K562 (cell line): ENCODE data around the gene HNRNPF. TPM values are rescaled to one million over a fixed set of nuclear protein-coding genes. Genes with fewer than 3 reads are reported as not detected.

Experiments
- ATAC-seq: fragments of 200-7000 bp; cut with Tn5 transposase; 3 replicates; pipeline ENCODE4 v1.9.1; 2020; ENCODE audit warnings: moderate library complexity
- BruUV-seq: library from RNA; stranded (reverse); fragments of 400-500 nt; replicated peaks from 2 replicates; lab custom pipeline; 2021; lab: Mats Ljungman, UMichigan
- CTCF ChIA-PET: fragments of 300-600 bp; formaldehyde crosslinking; extraction: SDS; loops from one replicate; lab custom pipeline; 2021; ENCODE audit warnings: low intra/inter-chr PET ratio; lab: Yijun Ruan, JAX
- POLR2A ChIA-PET: fragments of 300-600, 350-650 bp; sonication (Branson Sonifier 250); formaldehyde crosslinking; extraction: SDS; loops from one replicate; lab custom pipeline; 2021; ENCODE audit warnings: antibody characterized with exemption, inconsistent platforms; lab: Yijun Ruan, JAX
- DNase-seq, 4 experiments: peaks; one replicate each; pipeline versions ENCODE4 v3.0.0 to v3.0.0-alpha.2; 2011 to 2018; ENCODE audit warnings: low spot score in 3 of 4, mixed read lengths in 3 of 4; ENCODE audit errors: extremely low read depth in 1 of 4
- FAIRE-seq: peaks from 2 replicates; lab custom pipeline; 2011; peaks lifted over from hg19 to GRCh38; lab: Jason Lieb, UNC
- H2AFZ ChIP-seq: 2 replicates; pipeline ENCODE4 v1.6.0; 2011; ENCODE audit warnings: low read depth, low read length, control low read depth, inconsistent platforms
- H3K27ac ChIP-seq: fragments of 200-600 bp; 3 replicates; pipeline ENCODE4 v1.8.0; 2011; ENCODE audit warnings: low read depth, mild to moderate bottlenecking, control low read depth, inconsistent platforms, low read length, moderate library complexity, mixed read lengths; ENCODE audit errors: extremely low read depth
- H3K27me3 ChIP-seq, 2 experiments: fragments of 300-600 bp in 1 of 2; 2 replicates in 1 of 2; 3 replicates in 1 of 2; pipeline versions ENCODE4 v1.6.0 to v1.8.0; 2011; ENCODE audit warnings: inconsistent platforms in 2 of 2, low read length in 2 of 2, mild to moderate bottlenecking in 1 of 2, mixed read lengths in 1 of 2, moderate library complexity in 1 of 2; ENCODE audit not compliant: control insufficient read depth in 2 of 2, insufficient read depth in 2 of 2
- H3K36me3 ChIP-seq: fragments of 300-600 bp; 3 replicates; pipeline ENCODE4 v1.8.0; 2011; ENCODE audit warnings: mild to moderate bottlenecking, low read length, inconsistent platforms; ENCODE audit not compliant: control insufficient read depth, insufficient read depth
- H3K4me1 ChIP-seq, 2 experiments: fragments of 200-600 bp in 1 of 2; replicated peaks in 1 of 2; 2 replicates in 1 of 2; 3 replicates in 1 of 2; pipeline versions ENCODE4 v1.5.1 to v1.8.0; 2011; ENCODE audit warnings: inconsistent platforms in 2 of 2, low read length in 2 of 2, mild to moderate bottlenecking in 1 of 2, mixed read lengths in 1 of 2, moderate library complexity in 1 of 2; ENCODE audit not compliant: control insufficient read depth in 2 of 2, insufficient read depth in 2 of 2
- H3K4me2 ChIP-seq: 2 replicates; pipeline ENCODE4 v1.6.1; 2011; ENCODE audit warnings: low read length, control low read depth, inconsistent platforms, mixed read lengths; ENCODE audit not compliant: insufficient read depth
- H3K4me3 ChIP-seq: fragments of 200-600 bp; sonication (generic), shearing (Covaris generic); 2 replicates; pipeline ENCODE4 v1.5.1; 2016; ENCODE audit warnings: control low read depth, inconsistent platforms
- H3K79me2 ChIP-seq: fragments of 200-600 bp; 3 replicates; pipeline ENCODE4 v1.8.0; 2011; ENCODE audit warnings: low read length, inconsistent platforms; ENCODE audit not compliant: control insufficient read depth, insufficient read depth
- H3K9ac ChIP-seq, 2 experiments: 2 replicates each; pipeline versions ENCODE4 v1.6.0 to v1.6.1; 2011; ENCODE audit warnings: low read depth in 2 of 2, low read length in 2 of 2, control low read depth in 1 of 2, inconsistent platforms in 1 of 2, mild to moderate bottlenecking in 1 of 2, mixed read lengths in 1 of 2; ENCODE audit not compliant: insufficient read depth in 1 of 2
- H3K9me1 ChIP-seq: one replicate; pipeline ENCODE4 v1.6.0; 2011; ENCODE audit warnings: inconsistent platforms, mild to moderate bottlenecking, low read length, moderate library complexity; ENCODE audit not compliant: control insufficient read depth, insufficient read depth
- H3K9me3 ChIP-seq: replicated peaks from 2 replicates; pipeline ENCODE4 v1.5.1; 2011; ENCODE audit warnings: low read depth, low read length, inconsistent platforms; ENCODE audit not compliant: control insufficient read depth, insufficient read depth
- H4K20me1 ChIP-seq: replicated peaks from 2 replicates; pipeline ENCODE4 v1.6.1; 2011; ENCODE audit warnings: low read length, inconsistent platforms, mixed read lengths; ENCODE audit not compliant: control insufficient read depth, insufficient read depth
- EGR1 ChIP-seq: fragments of 450-650 bp; conservative IDR thresholded peaks from 2 replicates; pipeline ENCODE4 v1.6.1; 2017; ENCODE audit warnings: mild to moderate bottlenecking
- FOXJ3 ChIP-seq: sonication (generic); formaldehyde crosslinking; IDR thresholded peaks from 2 replicates; pipeline ENCODE4 v1.4.0; 2020; ENCODE audit warnings: mild to moderate bottlenecking, missing genetic modification reagents
- LARP7 ChIP-seq: fragments of 450-650 bp; IDR thresholded peaks from 2 replicates; pipeline ENCODE4 v1.6.1; 2016
- MXD1 ChIP-seq: fragments of 250-450 bp; sonication (Bioruptor Pico); IDR thresholded peaks from 2 replicates; pipeline ENCODE4 v1.8.0; 2021; ENCODE audit warnings: borderline replicate concordance, mild to moderate bottlenecking, moderate library complexity; ENCODE audit not compliant: poor library complexity, severe bottlenecking
- MYNN ChIP-seq, 2 experiments: sonication (generic); formaldehyde crosslinking in 1 of 2; IDR thresholded peaks; 2 replicates each; pipeline versions ENCODE4 v1.5.0 to v1.6.1; 2016 to 2020; ENCODE audit warnings: antibody characterized with exemption in 1 of 2, missing genetic modification reagents in 1 of 2
- ZC3H8 ChIP-seq: fragments of 450-650 bp; IDR thresholded peaks from 2 replicates; pipeline ENCODE4 v1.6.1; 2017
- ZNF280B ChIP-seq: fragments of 250-450 bp; sonication (Bioruptor Pico); IDR thresholded peaks from 2 replicates; pipeline ENCODE4 v1.5.1; 2021; ENCODE audit warnings: mild to moderate bottlenecking
- ZNF609 ChIP-seq: sonication (generic); formaldehyde crosslinking; IDR thresholded peaks from 2 replicates; pipeline ENCODE4 v1.8.1; 2023; ENCODE audit warnings: missing genetic modification reagents, mild to moderate bottlenecking, borderline replicate concordance
- ZNF830 ChIP-seq: fragments of 250-450 bp; sonication (Bioruptor Pico); IDR thresholded peaks from 2 replicates; pipeline ENCODE4 v1.5.0; 2021; ENCODE audit warnings: mild to moderate bottlenecking
- WGBS: fragments of 100-300 bp; shearing (Covaris generic); methylation state at CpG from one replicate; pipeline ENCODE4 v1.1.6; 2016; ENCODE audit warnings: low coverage, mixed read lengths; ENCODE audit not compliant: insufficient coverage; ENCODE audit errors: missing lambda C conversion rate; 5-methylcytosine and 5-hydroxymethylcytosine counted together
- in situ Hi-C: fragments of 300-500 bp; cut with MboI; formaldehyde crosslinking; loops from 4 replicates; pipeline ENCODE4 v1.15.0; 2018; ENCODE audit warnings: inconsistent platforms, mixed read lengths
- intact Hi-C: fragments of 100-400 bp; cut with micrococcal nuclease; formaldehyde crosslinking; loops from 2 replicates; pipeline ENCODE4 v1.14.2; 2022
- polyA plus RNA-seq, 8 experiments: library from polyadenylated mRNA; depleted of rRNA in 4 of 8; stranded (reverse) in 5 of 8; unstranded in 3 of 8; fragments of >200 nt; fragmentation: Nextera tagmentation in 2 of 8; fragmentation: Illumina TruSeq in 1 of 8; extraction: Ambion mirVana in 2 of 8; extraction: Trizol in 1 of 8; gene quantifications; 2 replicates each; pipeline versions ENCODE4 v1.2.1 to v1.2.3, GENCODE V29; 2011 to 2014; ENCODE audit warnings: inconsistent platforms in 1 of 8, missing spikeins in 1 of 8
- total RNA-seq, 7 experiments: library from RNA; depleted of rRNA in 6 of 7; stranded (reverse); fragments of >200 nt in 6 of 7; fragmentation: Illumina TruSeq in 2 of 7; extraction: Trizol in 2 of 7; gene quantifications; 2 replicates each; pipeline versions ENCODE4 v1.2.1 to v1.2.3, GENCODE V29; 2011 to 2021; ENCODE audit warnings: low replicate concordance in 1 of 7
- TF ChIP-seq, protein P1 (sequence below): fragments of 450-650 bp; formaldehyde crosslinking; IDR thresholded peaks from 2 replicates; pipeline ENCODE4 v1.4.0; 2020; ENCODE audit warnings: mild to moderate bottlenecking, moderate library complexity
- TF ChIP-seq, protein P2 (sequence below): fragments of 250-450 bp; sonication (Bioruptor Pico); IDR thresholded peaks from 2 replicates; pipeline ENCODE4 v1.9.0; 2021; ENCODE audit warnings: mild to moderate bottlenecking, inconsistent platforms

HNRNPF gene
- total and polyA plus RNA-seq, 9 of the 15 experiments (the other 6 are each of a cell fraction or from before 2014, with no cell fraction given) = 192 to 489 (median 416) TPM

DNA sequence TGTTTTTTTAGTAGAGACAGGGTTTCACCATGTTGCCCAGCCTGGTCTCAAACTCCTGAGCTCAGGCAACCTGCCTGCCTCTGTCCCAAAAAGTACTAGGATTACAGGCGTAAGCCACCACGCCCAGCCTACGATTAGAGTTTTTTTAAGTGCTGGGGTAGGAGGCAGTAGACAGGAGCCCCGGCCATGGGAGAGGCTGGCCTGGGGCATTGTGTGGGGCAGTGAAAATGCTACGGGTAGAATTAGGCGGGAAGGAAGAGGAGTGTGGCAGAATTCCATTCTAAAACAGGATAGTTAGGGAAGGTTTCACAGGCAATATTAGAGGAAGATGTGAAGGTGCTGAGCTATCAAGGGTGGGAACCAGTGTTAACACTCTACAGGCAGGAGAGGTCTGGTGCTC lies 68.9 kb downstream of the HNRNPF start:
- H3K9ac ChIP-seq = no peak overlapping the region
- no peak for FAIRE-seq
- POLR2A ChIA-PET = interaction anchor here (0.5 to 1.0 kb wide), 2 partner anchors 17 to 47 kb away, joined by 3 to 4 read pairs; no protein-coding TSS in a partner anchor
- TF ChIP-seq ZC3H8 (no peak), MYNN (IDR thresholded peaks at IDR 0.05) (no peak), MYNN (CRISPR knock-in tag; IDR thresholded peaks at IDR 0.05) (no peak), MXD1 (CRISPR knock-in tag) (no peak), FOXJ3 (CRISPR knock-in tag) (no peak), LARP7 (no peak), ZNF609 (CRISPR knock-in tag) (no peak), ZNF830 (no peak), EGR1 (no peak), ZNF280B (CRISPR knock-in tag) (no peak)
- TF ChIP-seq, protein P1, sequence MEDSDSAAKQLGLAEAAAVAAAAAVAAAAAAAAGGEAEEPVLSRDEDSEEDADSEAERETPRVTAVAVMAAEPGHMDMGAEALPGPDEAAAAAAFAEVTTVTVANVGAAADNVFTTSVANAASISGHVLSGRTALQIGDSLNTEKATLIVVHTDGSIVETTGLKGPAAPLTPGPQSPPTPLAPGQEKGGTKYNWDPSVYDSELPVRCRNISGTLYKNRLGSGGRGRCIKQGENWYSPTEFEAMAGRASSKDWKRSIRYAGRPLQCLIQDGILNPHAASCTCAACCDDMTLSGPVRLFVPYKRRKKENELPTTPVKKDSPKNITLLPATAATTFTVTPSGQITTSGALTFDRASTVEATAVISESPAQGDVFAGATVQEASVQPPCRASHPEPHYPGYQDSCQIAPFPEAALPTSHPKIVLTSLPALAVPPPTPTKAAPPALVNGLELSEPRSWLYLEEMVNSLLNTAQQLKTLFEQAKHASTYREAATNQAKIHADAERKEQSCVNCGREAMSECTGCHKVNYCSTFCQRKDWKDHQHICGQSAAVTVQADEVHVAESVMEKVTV = no peak
- TF ChIP-seq, protein P2, sequence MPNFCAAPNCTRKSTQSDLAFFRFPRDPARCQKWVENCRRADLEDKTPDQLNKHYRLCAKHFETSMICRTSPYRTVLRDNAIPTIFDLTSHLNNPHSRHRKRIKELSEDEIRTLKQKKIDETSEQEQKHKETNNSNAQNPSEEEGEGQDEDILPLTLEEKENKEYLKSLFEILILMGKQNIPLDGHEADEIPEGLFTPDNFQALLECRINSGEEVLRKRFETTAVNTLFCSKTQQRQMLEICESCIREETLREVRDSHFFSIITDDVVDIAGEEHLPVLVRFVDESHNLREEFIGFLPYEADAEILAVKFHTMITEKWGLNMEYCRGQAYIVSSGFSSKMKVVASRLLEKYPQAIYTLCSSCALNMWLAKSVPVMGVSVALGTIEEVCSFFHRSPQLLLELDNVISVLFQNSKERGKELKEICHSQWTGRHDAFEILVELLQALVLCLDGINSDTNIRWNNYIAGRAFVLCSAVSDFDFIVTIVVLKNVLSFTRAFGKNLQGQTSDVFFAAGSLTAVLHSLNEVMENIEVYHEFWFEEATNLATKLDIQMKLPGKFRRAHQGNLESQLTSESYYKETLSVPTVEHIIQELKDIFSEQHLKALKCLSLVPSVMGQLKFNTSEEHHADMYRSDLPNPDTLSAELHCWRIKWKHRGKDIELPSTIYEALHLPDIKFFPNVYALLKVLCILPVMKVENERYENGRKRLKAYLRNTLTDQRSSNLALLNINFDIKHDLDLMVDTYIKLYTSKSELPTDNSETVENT (CRISPR knock-in tag) = no peak

More for the DNA sequence above, 68.9 kb downstream of the HNRNPF start:
- 7% methylated on average over 6 of the region's 6 CpGs for WGBS
- ATAC-seq = no peak
- DNase-seq = no peak
- intact Hi-C loops = loop anchor here (10.0 kb wide), 1 partner anchor 205 kb away; the partner anchor contains the start of gene CSGALNACT2
- Histone ChIP-seq H3K9me1 (no peaks in the 10 kb centered on the region), H4K20me1 (no peaks in the 10 kb centered on the region), H3K36me3 (no peaks in the 10 kb centered on the region), H3K4me1 (peaks cover 5 to 16% of the 10 kb centered on the region in 2 experiments; a peak in 3 of 5 replicates), H2AFZ (no peak overlapping the region), H3K9me3 (no peaks in the 10 kb centered on the region), H3K4me3 (no peak overlapping the region), H3K27ac (no peak overlapping the region), H3K27me3 (peaks cover 50 to 82% of the 10 kb centered on the region in 2 experiments), H3K79me2 (no peaks in the 10 kb centered on the region), H3K4me2 (no peak overlapping the region)
- CTCF ChIA-PET = no interaction called here
- in situ Hi-C loops = no loop called here
- no TSS peak for BruUV-seq
